Activated B cell treated with CpG ODN at 0.5 μM for 24 hours (primary cell): ENCODE measurements around the gene TIAM1. TPM values are rescaled to one million over a fixed set of nuclear protein-coding genes. Genes with fewer than 3 reads are reported as not detected.

Source experiments
- ATAC-seq: fragments of 200-7000 bp; cut with Tn5 transposase; one replicate; pipeline ENCODE4 v1.10.0; 2021; ENCODE audit warnings: low read depth, mild to moderate bottlenecking, moderate library complexity
- CTCF ChIA-PET: fragments of 350-600 bp; sonication (Branson Sonifier 250); formaldehyde crosslinking; loops from one replicate; lab custom pipeline; 2021; ENCODE audit warnings: antibody characterized with exemption; lab: Charles Lee
- POLR2A ChIA-PET: fragments of 350-600 bp; sonication (Branson Sonifier 250); formaldehyde crosslinking; loops from one replicate; lab custom pipeline; 2021; ENCODE audit warnings: antibody characterized with exemption; lab: Charles Lee
- DNase-seq: peaks from one replicate; pipeline ENCODE4 v3.0.0; 2022
- H3K27ac Mint-ChIP-seq: one replicate; pipeline ENCODE4 v1.8.0; 2020; ENCODE audit warnings: mixed read lengths
- H3K27me3 Mint-ChIP-seq: one replicate; pipeline ENCODE4 v1.8.0; 2021; ENCODE audit warnings: mixed read lengths
- H3K36me3 Mint-ChIP-seq: one replicate; pipeline ENCODE4 v1.8.0; 2021; ENCODE audit warnings: low read depth, mixed read lengths
- H3K4me1 Mint-ChIP-seq: one replicate; pipeline ENCODE4 v1.8.0; 2021; ENCODE audit warnings: mixed read lengths
- H3K4me3 Mint-ChIP-seq: one replicate; pipeline ENCODE4 v1.8.0; 2020; ENCODE audit warnings: mild to moderate bottlenecking, mixed read lengths
- H3K9me3 Mint-ChIP-seq: one replicate; pipeline ENCODE4 v1.8.0; 2020; ENCODE audit warnings: mixed read lengths
- CTCF ChIP-seq: fragments of 200-600 bp; IDR thresholded peaks from one replicate; pipeline ENCODE4 v1.8.0; 2022; ENCODE audit warnings: antibody characterized with exemption, mild to moderate bottlenecking
- intact Hi-C: fragments of 100-400 bp; cut with micrococcal nuclease; formaldehyde crosslinking; loops from one replicate; pipeline ENCODE4 v1.15.1; 2024
- total RNA-seq: library from RNA; stranded (reverse); gene quantifications from 2 replicates; pipeline ENCODE4 v1.2.3, GENCODE V29; 2022

Gene TIAM1
- total RNA-seq, 1 donor from 2014 or later, result 0.84 TPM

- H3K4me3 Mint-ChIP-seq, result no peak overlapping the region
- no peak for TF ChIP-seq CTCF
- POLR2A ChIA-PET, result no interaction called here
These were observed 268.2 kb downstream of the TIAM1 start for GRCh38 chr21:31075848-31076247.

GRCh38 chr21:31072533-31072932 is 271.5 kb downstream of the TIAM1 start:
- no peaks in the 10 kb centered on the region for H3K9me3 Mint-ChIP-seq
- H3K36me3 Mint-ChIP-seq, result no peaks in the 10 kb centered on the region
- H3K27me3 Mint-ChIP-seq, result peaks cover 3% of the 10 kb centered on the region
- TF ChIP-seq CTCF, result no peak
- no peak for ATAC-seq
- no peak for DNase-seq
- no peak overlapping the region for H3K4me3 Mint-ChIP-seq
- no peaks in the 10 kb centered on the region for H3K4me1 Mint-ChIP-seq
- ChIA-PET POLR2A (no interaction called here), CTCF (no interaction called here)
- no peak overlapping the region for H3K27ac Mint-ChIP-seq
- intact Hi-C loops, result no loop called here

More at GRCh38 chr21:31075848-31076247, 268.2 kb downstream of the TIAM1 start:
- Mint-ChIP-seq H3K4me1 (no peaks in the 10 kb centered on the region), H3K9me3 (no peaks in the 10 kb centered on the region), H3K36me3 (no peaks in the 10 kb centered on the region), H3K27me3 (peaks cover 5% of the 10 kb centered on the region), H3K27ac (no peak overlapping the region)
- no peak for ATAC-seq
- intact Hi-C loops, result no loop called here
- DNase-seq, result no peak
- CTCF ChIA-PET, result no interaction called here
